AG08395 (cell line): ENCODE results near the gene BOD1.
A peak's percentile ranks its signal among the peaks of the same experiment; 100 is the strongest.

Source experiments
- DNase-seq: peaks from one replicate; pipeline ENCODE4 v3.0.0; 2012; ENCODE audit warnings: mixed read lengths, low spot score

Gene BOD1

DNA sequence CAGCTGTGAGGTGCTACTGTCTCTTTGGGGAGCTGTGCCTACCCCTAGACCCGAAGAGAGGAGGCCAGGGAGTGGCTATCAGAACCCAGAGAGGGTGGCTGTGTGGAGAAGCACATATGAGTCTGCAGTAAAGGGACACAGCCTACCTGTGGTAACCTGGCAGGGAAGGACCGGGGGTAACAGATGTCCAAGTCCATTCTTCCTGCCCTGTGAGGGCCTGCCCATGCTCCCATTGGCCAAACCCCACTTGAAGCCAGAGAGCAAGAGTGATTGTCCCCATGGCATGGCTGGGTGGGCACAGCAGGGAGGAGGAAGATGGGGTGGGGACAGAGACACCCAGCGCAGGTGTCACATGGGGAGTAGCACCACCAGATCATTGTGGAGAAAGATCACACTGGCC is 39.3 kb downstream of the BOD1 start:
- DNase-seq: no peak

DNA sequence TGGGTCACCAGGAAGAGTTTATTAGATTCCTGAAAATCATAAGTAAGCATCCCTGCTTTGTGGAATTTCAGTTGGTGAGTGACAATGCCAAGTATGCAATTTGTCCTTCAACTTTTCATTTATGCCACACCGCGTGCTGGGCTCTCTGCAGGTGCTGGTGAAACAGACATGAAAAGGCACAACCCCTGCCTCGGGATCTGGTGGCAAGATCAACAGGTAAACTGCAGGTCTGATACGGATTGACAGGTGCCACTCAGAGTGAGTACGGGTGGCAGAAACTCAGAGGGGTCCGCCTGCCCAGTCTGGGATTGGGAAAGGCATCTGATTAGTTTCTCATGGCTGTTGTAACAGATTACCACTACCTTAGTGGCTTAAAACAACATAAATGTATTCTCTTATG is 40.5 kb downstream of the BOD1 start:
- no peak for DNase-seq

DNA sequence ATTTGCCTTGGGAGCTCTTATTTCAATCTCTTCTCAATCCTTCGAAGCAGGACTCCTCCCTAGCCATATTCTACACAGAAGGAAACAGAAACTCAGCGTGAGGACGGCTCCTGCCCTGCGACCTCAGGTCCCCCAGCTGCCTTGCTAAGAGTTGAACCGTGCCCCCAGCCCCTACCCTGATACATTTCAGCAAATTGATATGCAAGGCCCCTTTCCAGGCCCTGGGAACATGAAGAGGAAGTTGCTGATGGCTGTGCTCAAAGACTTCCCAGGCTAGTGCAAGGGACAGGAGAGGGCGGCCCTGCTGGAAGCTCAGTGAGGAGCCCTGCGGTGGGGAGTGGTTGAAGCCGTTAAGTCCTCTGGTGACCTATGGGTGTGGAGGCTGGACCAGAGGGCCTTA is 41.5 kb downstream of the BOD1 start:
- DNase-seq: no peak

DNA sequence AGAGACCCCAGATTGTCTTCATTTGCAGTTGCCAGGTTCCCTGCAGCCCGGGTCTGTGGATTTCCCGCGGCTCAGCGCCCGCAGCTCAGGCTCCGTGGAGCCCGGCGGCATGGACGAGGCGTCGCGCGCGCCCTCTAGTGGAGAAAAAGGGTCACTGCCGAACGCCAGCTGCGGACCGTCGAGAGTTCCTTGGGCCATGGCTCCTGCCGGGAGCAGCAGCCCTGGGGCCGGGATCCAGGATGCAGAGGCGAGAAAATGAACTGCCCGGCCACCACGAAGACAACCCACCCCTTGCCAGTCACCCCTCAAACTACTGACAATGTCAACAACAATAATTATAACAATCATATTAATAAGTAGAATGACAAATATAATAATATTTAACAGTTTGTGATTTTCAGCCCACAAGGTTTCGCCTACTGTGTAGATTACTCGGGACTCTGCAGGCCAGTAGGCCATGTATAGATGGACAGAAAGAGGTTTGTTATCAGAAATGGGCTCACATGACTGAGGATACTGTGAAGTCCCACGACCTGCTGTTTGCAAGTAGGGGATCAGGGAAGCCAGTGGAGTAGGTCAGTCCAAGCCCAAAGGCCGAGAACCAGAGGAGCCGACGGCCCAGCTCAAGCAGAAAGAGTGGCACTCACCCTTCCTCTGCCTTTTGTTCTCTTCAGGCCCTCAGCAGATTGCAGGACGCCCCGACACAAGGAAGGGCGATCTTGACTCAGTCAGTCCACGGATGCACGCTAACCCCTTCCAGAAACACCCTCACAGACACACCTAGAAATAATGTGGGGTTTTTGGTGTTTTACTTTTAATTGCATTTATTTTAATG is 43.1 kb downstream of the BOD1 start:
- DNase-seq: peak; percentile 82

DNA sequence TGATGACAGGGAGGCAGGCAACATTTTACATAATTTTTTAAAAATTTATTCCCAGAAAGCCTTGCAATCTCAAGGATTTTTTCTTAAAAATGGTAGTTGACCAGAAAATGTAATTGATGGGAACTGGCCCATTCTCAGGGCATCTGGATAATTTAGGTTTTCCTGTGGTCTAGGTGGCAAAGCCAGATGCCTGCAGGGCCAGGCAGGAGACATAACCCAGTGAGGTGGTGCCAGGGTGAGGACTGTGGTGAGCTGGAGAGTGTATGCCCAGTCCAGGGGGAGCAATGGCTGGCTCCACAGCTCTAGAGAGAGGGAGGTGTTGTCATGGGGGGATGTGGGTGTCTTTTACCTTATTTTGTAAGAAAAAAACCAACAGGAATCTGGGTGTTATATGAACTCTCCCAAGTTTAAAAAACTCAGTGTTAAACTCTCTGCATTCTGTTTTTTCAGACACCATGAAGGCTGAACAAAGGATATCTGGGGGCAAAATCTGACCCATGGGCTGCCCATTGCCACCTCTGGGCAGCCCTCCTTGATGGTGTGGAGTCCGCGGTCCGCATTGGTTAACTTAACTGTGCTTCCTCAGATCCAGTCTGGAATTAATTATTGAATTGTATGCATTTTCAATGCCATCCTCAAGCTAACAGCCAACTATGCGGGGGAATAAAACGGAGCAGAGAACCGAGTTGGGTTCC is 43.9 kb downstream of the BOD1 start:
- DNase-seq: peak; percentile 26

DNA sequence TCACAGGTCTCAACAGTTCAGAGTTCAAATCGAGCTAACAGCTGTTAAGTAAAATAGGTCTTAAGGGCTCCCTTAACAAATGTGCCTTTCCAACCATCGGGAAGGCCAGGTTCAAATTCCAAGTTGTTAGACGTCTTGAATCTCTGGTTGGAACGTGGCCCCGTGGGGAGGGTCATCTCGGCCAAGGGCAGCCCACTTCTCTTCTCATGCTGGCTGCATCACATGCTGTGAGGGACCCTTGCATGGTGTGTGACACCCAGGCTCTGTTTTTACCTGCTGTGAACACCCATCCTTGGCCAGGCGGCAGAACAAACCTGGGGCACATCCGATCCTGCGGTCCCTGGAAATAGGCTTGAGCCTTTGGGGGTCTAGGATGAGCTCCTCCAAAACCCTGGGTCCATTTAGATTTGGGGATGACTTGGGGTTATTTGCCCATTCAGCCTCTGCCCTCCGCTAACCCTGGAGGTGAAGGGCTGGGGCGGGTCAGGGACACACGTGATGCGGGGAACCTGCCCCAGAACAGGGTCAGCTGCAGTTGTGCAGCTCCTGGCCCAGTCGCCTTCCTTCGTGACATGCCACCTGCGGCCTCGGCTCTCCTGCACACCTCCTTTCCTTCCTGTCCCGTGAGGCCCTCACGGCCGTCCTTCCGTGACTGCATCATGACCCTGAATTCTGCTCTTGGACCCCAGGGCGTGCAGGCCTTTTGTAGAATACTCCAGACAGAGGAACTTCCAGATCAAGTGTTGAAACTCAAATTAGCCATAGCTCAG is 45.9 kb downstream of the BOD1 start:
- DNase-seq: no peak

DNA sequence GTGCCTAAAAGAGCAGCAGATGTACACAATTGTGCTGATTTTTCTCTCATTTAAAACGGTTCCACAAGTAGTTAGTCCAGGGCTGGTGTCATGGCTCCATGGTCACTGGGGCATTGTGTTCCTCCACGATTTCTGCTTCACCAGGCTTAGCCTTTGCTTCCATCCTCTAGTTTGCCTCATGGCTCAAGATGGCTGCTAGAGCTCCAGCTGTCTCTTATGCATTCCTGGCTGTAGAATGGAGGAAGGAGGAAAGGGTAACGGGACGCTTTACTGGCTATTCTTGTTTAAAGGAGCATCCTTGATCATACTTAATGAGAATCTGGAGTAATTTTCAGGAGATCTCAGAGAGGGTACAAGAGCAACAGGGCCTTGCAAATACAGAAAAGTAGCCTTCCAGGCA is 47.7 kb downstream of the BOD1 start:
- no peak for DNase-seq

DNA sequence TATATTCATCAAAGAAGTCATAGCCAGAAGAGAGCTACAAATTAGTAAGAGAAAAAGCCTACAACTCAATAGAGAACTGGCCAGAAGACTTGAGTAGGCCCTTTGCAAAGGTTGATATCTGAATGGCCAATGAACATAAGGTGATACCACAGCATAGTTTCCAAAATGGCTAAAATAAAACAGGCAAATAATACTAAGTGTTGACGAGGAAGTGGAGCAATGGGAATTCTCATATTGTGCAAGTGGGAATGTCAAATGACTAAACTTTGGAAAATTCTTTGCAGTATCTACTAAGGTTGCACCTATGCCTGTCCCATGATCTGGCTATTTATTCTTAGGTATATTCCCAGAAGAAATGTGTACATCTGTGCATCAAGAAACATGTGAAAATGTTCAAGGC is 48.3 kb downstream of the BOD1 start:
- DNase-seq: no peak

DNA sequence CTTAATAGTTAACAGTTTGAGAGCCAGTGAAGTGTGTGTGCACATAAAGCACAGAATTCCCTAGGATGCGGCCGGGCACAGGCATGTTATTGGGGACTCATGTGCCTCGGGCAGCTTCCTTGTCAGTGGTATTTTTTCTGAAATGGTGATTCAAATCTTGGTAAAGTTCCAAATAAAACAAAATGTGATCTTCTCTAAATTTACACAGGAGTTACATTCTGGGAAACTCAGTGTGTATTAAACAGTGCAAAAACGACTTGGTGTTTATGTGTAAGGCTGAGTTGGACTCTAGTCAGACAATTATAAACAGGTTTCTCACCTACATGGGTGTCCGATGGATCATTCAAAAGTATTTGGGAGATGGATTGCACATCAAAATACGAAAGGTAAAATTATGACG is 48.9 kb downstream of the BOD1 start:
- no peak for DNase-seq

DNA sequence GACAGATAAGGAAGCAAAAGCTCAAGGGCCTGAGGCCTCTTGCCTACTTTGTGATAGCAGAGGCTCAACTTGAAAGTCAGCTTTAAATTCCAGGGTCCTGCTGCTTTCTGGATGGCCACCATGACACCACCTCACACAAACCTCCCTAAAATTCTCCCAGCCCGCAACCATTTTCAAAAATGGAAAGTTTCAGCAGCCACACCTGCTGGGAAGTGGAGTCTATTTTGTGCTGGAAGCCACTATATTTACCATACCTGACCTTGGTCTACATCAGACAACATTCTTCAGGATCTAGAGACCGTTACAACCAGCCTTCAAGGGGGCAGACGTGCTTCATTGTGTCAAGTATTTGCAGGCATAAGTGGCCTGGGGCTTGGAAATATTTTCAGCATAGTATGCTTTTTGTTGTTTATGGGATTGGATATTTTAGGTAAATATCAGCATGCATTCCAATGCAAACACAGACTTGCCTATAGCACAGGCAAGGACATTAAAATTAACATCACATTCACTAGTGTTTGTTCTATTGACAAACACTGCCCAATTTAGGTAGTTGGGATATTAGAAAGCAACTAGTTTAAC is 50.9 kb downstream of the BOD1 start:
- DNase-seq: no peak

DNA sequence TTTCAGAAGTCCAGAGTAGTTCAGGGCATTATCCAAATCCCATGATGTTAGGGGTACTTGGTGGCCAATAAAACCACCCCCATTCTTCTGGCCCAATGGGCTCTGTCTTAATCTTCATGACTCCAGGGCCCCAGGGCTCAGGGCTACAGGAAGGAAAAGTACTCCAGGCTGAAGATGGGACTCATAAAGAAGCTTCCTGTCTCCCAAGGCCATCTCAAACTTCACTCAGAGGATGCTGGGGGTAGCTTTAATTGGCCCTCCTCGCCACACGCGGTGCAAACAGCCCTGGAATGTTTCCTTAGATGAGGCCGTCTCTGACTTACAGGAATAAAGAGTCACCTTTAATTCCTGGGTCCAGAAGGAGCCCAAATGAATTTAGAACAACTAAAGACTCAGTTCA is 52.3 kb downstream of the BOD1 start:
- DNase-seq: no peak

DNA sequence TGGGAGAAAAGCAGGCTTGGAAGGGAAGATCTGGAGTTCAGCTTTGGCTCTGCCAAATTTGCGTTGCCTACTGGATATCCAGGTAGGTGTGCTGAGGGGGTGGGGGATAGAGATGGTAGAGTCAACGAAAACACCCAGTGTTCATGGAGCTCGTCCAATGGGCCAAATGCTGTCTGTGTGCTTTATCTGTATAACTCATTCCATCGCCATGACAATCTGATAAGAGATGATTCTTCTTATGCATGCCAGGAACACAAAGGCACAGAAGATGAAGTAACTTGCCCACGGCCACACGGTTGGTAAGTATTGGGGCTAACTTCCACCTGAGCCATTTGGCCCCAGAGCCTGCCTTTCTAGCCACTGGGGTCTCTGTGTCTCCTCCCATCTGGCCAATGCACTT is 53.2 kb downstream of the BOD1 start:
- no peak for DNase-seq

DNA sequence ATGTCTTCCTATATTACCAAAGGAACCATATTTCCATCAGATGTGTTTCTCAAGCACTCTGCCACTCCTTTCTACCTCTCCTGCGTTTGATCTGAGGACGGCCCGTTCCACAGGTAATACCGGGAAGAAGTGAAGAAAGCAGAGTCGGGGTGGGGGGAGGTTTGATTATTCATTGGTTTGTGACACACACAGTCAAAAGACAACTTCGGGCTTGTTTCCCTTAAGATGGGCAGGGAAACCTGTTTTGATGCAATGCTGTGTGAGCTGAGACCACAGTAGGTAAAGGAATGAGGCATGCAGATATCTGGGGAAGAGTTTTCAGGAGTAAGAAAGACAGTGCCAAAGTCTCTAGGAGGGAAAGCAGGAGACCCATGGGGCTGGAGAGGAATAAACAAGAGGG is 54.0 kb downstream of the BOD1 start:
- no peak for DNase-seq
